ENCODE data around the gene ASPG.

DNA sequence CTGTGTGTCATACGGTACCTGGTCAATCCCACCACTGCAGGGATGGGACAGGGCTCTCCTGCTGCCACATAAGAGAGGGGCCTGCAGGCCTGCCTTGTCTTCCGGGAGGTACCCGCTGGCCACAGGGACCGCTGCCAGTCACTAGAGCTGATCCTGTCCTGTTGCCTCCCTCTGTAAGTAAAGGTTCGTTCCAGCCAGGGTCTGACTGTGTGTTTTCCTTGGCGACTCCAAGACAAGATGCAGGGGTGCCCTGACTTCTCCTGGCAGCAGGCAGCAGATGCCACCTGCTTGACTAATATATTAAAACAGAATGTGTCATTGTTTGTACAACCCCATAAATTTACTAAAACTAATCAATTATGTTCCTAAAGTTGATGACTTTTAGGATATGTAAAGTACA, 41.5 kb upstream of the ASPG start:
- TF ChIP-seq POLR2A (IDR thresholded peaks at IDR 0.05) = no peak
- TF ChIP-seq, protein P1, sequence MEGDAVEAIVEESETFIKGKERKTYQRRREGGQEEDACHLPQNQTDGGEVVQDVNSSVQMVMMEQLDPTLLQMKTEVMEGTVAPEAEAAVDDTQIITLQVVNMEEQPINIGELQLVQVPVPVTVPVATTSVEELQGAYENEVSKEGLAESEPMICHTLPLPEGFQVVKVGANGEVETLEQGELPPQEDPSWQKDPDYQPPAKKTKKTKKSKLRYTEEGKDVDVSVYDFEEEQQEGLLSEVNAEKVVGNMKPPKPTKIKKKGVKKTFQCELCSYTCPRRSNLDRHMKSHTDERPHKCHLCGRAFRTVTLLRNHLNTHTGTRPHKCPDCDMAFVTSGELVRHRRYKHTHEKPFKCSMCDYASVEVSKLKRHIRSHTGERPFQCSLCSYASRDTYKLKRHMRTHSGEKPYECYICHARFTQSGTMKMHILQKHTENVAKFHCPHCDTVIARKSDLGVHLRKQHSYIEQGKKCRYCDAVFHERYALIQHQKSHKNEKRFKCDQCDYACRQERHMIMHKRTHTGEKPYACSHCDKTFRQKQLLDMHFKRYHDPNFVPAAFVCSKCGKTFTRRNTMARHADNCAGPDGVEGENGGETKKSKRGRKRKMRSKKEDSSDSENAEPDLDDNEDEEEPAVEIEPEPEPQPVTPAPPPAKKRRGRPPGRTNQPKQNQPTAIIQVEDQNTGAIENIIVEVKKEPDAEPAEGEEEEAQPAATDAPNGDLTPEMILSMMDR (IDR thresholded peaks at IDR 0.05) = no peak

All from testis (tissue), 2 donors.